ENCODE measurements around the gene CHCHD1.
"Not testable (repeated sequence)": the region's sequence is repeated elsewhere in the genome, so short reads cannot be mapped to it uniquely, and the experiment has no call there.

CHCHD1 gene

GRCh38 chr10:73781879-73782748, at the start of gene CHCHD1:
CHCHD1 (plus strand) TSS chr10:73782048; CDS start chr10:73782076, 28 bp downstream.
- peak; percentile 95 for DNase-seq

GRCh38 chr10:73732426-73732825, 49.4 kb upstream of the CHCHD1 start:
- DNase-seq: no peak

GRCh38 chr10:73732931-73733623, 48.8 kb upstream of the CHCHD1 start:
- DNase-seq: no peak

- no peak for DNase-seq
Measured at GRCh38 chr10:73734028-73734720, 47.7 kb upstream of the CHCHD1 start.

- no peak for DNase-seq
Measured at GRCh38 chr10:73734796-73735305, 47.0 kb upstream of the CHCHD1 start.

GRCh38 chr10:73740501-73741254, 41.2 kb upstream of the CHCHD1 start:
- DNase-seq: not testable (repeated sequence)

GRCh38 chr10:73742454-73742734, 39.5 kb upstream of the CHCHD1 start:
- no peak for DNase-seq

- peak; percentile 54 for DNase-seq
Measured at GRCh38 chr10:73743327-73743904, 38.4 kb upstream of the CHCHD1 start.

GRCh38 chr10:73743905-73744663, 37.8 kb upstream of the CHCHD1 start, which contains the start of gene SEC24C:
SEC24C (plus strand) TSS chr10:73744372; CDS start chr10:73746833, 2,461 bp downstream.
- DNase-seq: peak; percentile 99

GRCh38 chr10:73744664-73744975, 37.2 kb upstream of the CHCHD1 start:
- DNase-seq: peak; percentile 87

- DNase-seq: no peak
Measured at GRCh38 chr10:73746721-73747120, 35.1 kb upstream of the CHCHD1 start.

- no peak for DNase-seq
Measured at GRCh38 chr10:73750819-73751218, 31.0 kb upstream of the CHCHD1 start.

- DNase-seq: no peak
Measured at GRCh38 chr10:73756183-73756582, 25.7 kb upstream of the CHCHD1 start.

- DNase-seq: no peak
Measured at GRCh38 chr10:73758704-73759511, 22.9 kb upstream of the CHCHD1 start.

GRCh38 chr10:73759512-73760115, 22.2 kb upstream of the CHCHD1 start:
- no peak for DNase-seq

GRCh38 chr10:73761781-73762180, 20.1 kb upstream of the CHCHD1 start:
- DNase-seq: no peak

- DNase-seq: no peak
Measured at GRCh38 chr10:73762915-73763314, 18.9 kb upstream of the CHCHD1 start.

- DNase-seq: no peak
Measured at GRCh38 chr10:73763343-73763742, 18.5 kb upstream of the CHCHD1 start.

GRCh38 chr10:73765066-73765465, 16.8 kb upstream of the CHCHD1 start:
- no peak for DNase-seq

- no peak for DNase-seq
Measured at GRCh38 chr10:73768881-73769280, 13.0 kb upstream of the CHCHD1 start.
